ENCODE measurements around the gene KAT2A. TPM values are rescaled to one million over a fixed set of nuclear protein-coding genes. Genes with fewer than 3 reads are reported as not detected.

KAT2A gene
- total RNA-seq, 1 experiment from 2014 or later, result 8.6 TPM

Other genes with a start within 250 kb of the KAT2A start
- 103 and 151 TPM in 2 replicates for gene ACLY, start 202.4 kb downstream of the KAT2A start, total RNA-seq (2014; rRNA removed; shearing (Covaris generic))
- gene ODAD4, start 190.8 kb downstream of the KAT2A start, total RNA-seq (2014; rRNA removed; shearing (Covaris generic)), result 0.27 and 1.7 TPM in 2 replicates
- 65.8 and 108 TPM in 2 replicates for gene CNP, start 154.6 kb downstream of the KAT2A start, total RNA-seq (2014; rRNA removed; shearing (Covaris generic))
- gene DNAJC7, start 103.9 kb downstream of the KAT2A start, total RNA-seq (2014; rRNA removed; shearing (Covaris generic)), result 66.6 TPM in 2 replicates
- 46.5 and 48.8 TPM in 2 replicates for gene NKIRAS2, start 101.3 kb downstream of the KAT2A start, total RNA-seq (2014; rRNA removed; shearing (Covaris generic))
- gene C17orf113, start 70.8 kb downstream of the KAT2A start, total RNA-seq (2014; rRNA removed; shearing (Covaris generic)), result 0.17 and 0.44 TPM in 2 replicates
- gene ZNF385C, start 22.9 kb downstream of the KAT2A start, total RNA-seq (2014; rRNA removed; shearing (Covaris generic)), result 0.81 TPM in 1 of 2 replicates, not detected in the other
- gene DHX58, start 8.7 kb downstream of the KAT2A start, total RNA-seq (2014; rRNA removed; shearing (Covaris generic)), result 22.3 TPM in 2 replicates
- gene HSPB9, start 1.4 kb upstream of the KAT2A start, total RNA-seq (2014; rRNA removed; shearing (Covaris generic)), result not detected in 2 replicates
- gene RAB5C, start 33.6 kb upstream of the KAT2A start, total RNA-seq (2014; rRNA removed; shearing (Covaris generic)), result 135 and 138 TPM in 2 replicates
- gene KCNH4, start 59.8 kb upstream of the KAT2A start, total RNA-seq (2014; rRNA removed; shearing (Covaris generic)), result not detected in 2 replicates
- gene HCRT, start 64.1 kb upstream of the KAT2A start, total RNA-seq (2014; rRNA removed; shearing (Covaris generic)), result not detected in 2 replicates
- gene GHDC, start 73.1 kb upstream of the KAT2A start, total RNA-seq (2014; rRNA removed; shearing (Covaris generic)), result 10.4 and 13.4 TPM in 2 replicates
- 16.9 and 28.2 TPM in 2 replicates for gene STAT5B, start 155.0 kb upstream of the KAT2A start, total RNA-seq (2014; rRNA removed; shearing (Covaris generic))
- gene STAT5A, start 167.1 kb upstream of the KAT2A start, total RNA-seq (2014; rRNA removed; shearing (Covaris generic)), result 5.2 and 12.4 TPM in 2 replicates

Data from M059J (cell line).